HCT116 (cell line): ENCODE data around the gene RIPK3. TPM values are rescaled to one million over a fixed set of nuclear protein-coding genes. Genes with fewer than 3 reads are reported as not detected.

Experiments
- ATAC-seq: fragments of 200-7000 bp; cut with Tn5 transposase; 2 replicates; pipeline ENCODE4 v1.9.1; 2020; ENCODE audit warnings: mild to moderate bottlenecking, moderate library complexity
- BruUV-seq: library from RNA; stranded (reverse); fragments of 400-500 nt; replicated peaks from 2 replicates; lab custom pipeline; 2021; lab: Mats Ljungman, UMichigan
- CTCF ChIA-PET: fragments of 300-600 bp; sonication (Branson Sonifier 250); formaldehyde crosslinking; loops from one replicate; lab custom pipeline; 2021; ENCODE audit warnings: antibody characterized with exemption; lab: Charles Lee
- POLR2A ChIA-PET: fragments of 300-600, 350-600 bp; sonication (Branson Sonifier 250); formaldehyde crosslinking; loops from one replicate; lab custom pipeline; 2021; ENCODE audit warnings: antibody characterized with exemption; lab: Charles Lee
- RAD21 ChIA-PET, 2 experiments: fragments of 300-600 bp; sonication (Branson Sonifier 250); formaldehyde crosslinking; loops; one replicate each; lab custom pipeline; 2023; ENCODE audit warnings: low total read pairs in 2 of 2; ENCODE audit not compliant: uncharacterized antibody in 2 of 2, unreplicated experiment in 2 of 2, low non-redundant PET in 1 of 2; lab: Charles Lee
- DNase-seq: peaks from one replicate; pipeline ENCODE4 v3.0.0-alpha.2; 2010; ENCODE audit warnings: low read depth, low spot score
- H2AFZ ChIP-seq: fragments of 200-600 bp; shearing (Covaris generic), sonication (generic); 2 replicates; pipeline ENCODE4 v1.6.1; 2017; ENCODE audit warnings: low read depth, mixed run types, mixed read lengths, antibody characterized with exemption, low read length; ENCODE audit not compliant: poor library complexity, severe bottlenecking
- H3K27ac ChIP-seq: 2 replicates; pipeline ENCODE4 v1.5.1; 2012; ENCODE audit warnings: low read depth, low read length
- H3K27me3 ChIP-seq: fragments of 200-600 bp; sonication (generic); 2 replicates; pipeline ENCODE4 v1.6.1; 2016; ENCODE audit warnings: mixed run types, low read length, mixed read lengths; ENCODE audit not compliant: insufficient read depth
- H3K36me3 ChIP-seq, 2 experiments: fragments of 200-500 bp in 1 of 2; fragments of 200-600 bp in 1 of 2; sonication (Bioruptor generic) in 1 of 2; sonication (generic) in 1 of 2; 2 replicates each; pipeline versions ENCODE4 v1.5.1 to v1.6.1; 2014 to 2016; ENCODE audit warnings: low read length in 2 of 2, inconsistent platforms in 1 of 2, mixed read lengths in 1 of 2, mixed run types in 1 of 2; ENCODE audit not compliant: insufficient read depth in 2 of 2, control insufficient read depth in 1 of 2
- H3K4me1 ChIP-seq, 2 experiments: fragments of 200-600 bp in 1 of 2; sonication (generic) in 1 of 2; 2 replicates each; pipeline versions ENCODE4 v1.5.1 to v1.6.1; 2012 to 2017; ENCODE audit warnings: low read length in 2 of 2, inconsistent platforms in 1 of 2, mild to moderate bottlenecking in 1 of 2, mixed read lengths in 1 of 2, mixed run types in 1 of 2, moderate library complexity in 1 of 2; ENCODE audit not compliant: insufficient read depth in 2 of 2, control insufficient read depth in 1 of 2
- H3K4me2 ChIP-seq: fragments of 200-600 bp; sonication (generic); 2 replicates; pipeline ENCODE4 v1.6.1; 2017; ENCODE audit warnings: mixed run types, low read length, mixed read lengths
- H3K4me3 ChIP-seq, 2 experiments: fragments of 200-600 bp in 1 of 2; sonication (generic) in 1 of 2; replicated peaks in 1 of 2; 2 replicates each; pipeline ENCODE4 v1.5.1; 2011 to 2016; ENCODE audit warnings: low read length in 2 of 2, control low read depth in 1 of 2, low read depth in 1 of 2, mild to moderate bottlenecking in 1 of 2, mixed read lengths in 1 of 2, mixed run types in 1 of 2
- H3K79me2 ChIP-seq: fragments of 200-600 bp; sonication (generic); 2 replicates; pipeline ENCODE4 v1.6.1; 2017; ENCODE audit warnings: mild to moderate bottlenecking, mixed run types, low read length, moderate library complexity, mixed read lengths; ENCODE audit not compliant: insufficient read depth
- H3K9ac ChIP-seq: fragments of 200-600 bp; sonication (generic); 2 replicates; pipeline ENCODE4 v1.6.1; 2016; ENCODE audit warnings: low read length, mixed read lengths
- H3K9me2 ChIP-seq: fragments of 200-600 bp; sonication (generic), shearing (Covaris generic); 2 replicates; pipeline ENCODE4 v1.6.1; 2017; ENCODE audit warnings: mixed run types, mild to moderate bottlenecking, moderate library complexity; ENCODE audit not compliant: insufficient read depth
- H3K9me3 ChIP-seq, 2 experiments: fragments of 200-500 bp in 1 of 2; fragments of 200-600 bp in 1 of 2; sonication (Bioruptor generic) in 1 of 2; sonication (generic) in 1 of 2; 2 replicates each; pipeline ENCODE4 v1.6.1; 2014 to 2017; ENCODE audit warnings: low read length in 2 of 2, mixed read lengths in 2 of 2, inconsistent platforms in 1 of 2, low read depth in 1 of 2, mild to moderate bottlenecking in 1 of 2, mixed run types in 1 of 2, moderate library complexity in 1 of 2; ENCODE audit not compliant: control insufficient read depth in 1 of 2, insufficient read depth in 1 of 2
- H4K20me1 ChIP-seq: fragments of 200-600 bp; sonication (generic), shearing (Covaris generic); 2 replicates; pipeline ENCODE4 v1.6.1; 2017; ENCODE audit warnings: mixed run types, mild to moderate bottlenecking, moderate library complexity; ENCODE audit not compliant: insufficient read depth
- CBX3 ChIP-seq: IDR thresholded peaks from 2 replicates; pipeline ENCODE4 v1.6.1; 2012; ENCODE audit warnings: low read depth
- CEBPB ChIP-seq: IDR thresholded peaks from 2 replicates; pipeline ENCODE4 v1.6.1; 2012; ENCODE audit warnings: low read depth
- EZH2 ChIP-seq: fragments of 200-600 bp; sonication (generic); IDR thresholded peaks from 2 replicates; pipeline ENCODE4 v1.6.1; 2017; ENCODE audit warnings: antibody characterized with exemption, mixed run types
- EZH2phosphoT487 ChIP-seq: fragments of 200-600 bp; IDR thresholded peaks from 2 replicates; pipeline ENCODE4 v1.6.1; 2018; ENCODE audit warnings: antibody characterized with exemption, borderline replicate concordance
- JUND ChIP-seq: IDR thresholded peaks from 2 replicates; pipeline ENCODE4 v1.6.1; 2012
- POLR2A ChIP-seq: IDR thresholded peaks from 2 replicates; pipeline ENCODE4 v1.7.0; 2011; ENCODE audit warnings: borderline replicate concordance; ENCODE audit not compliant: insufficient read depth, insufficient read length; ENCODE audit errors: extremely low read depth
- POLR2AphosphoS5 ChIP-seq: IDR thresholded peaks from 2 replicates; pipeline ENCODE4 v1.6.1; 2011; ENCODE audit warnings: mild to moderate bottlenecking, low read depth, low read length, moderate library complexity
- SP1 ChIP-seq: IDR thresholded peaks from 2 replicates; pipeline ENCODE4 v1.6.1; 2012; ENCODE audit warnings: low read depth
- SRF ChIP-seq: IDR thresholded peaks from 2 replicates; pipeline ENCODE4 v1.6.1; 2012; ENCODE audit warnings: low read depth
- YY1 ChIP-seq: IDR thresholded peaks from 2 replicates; pipeline ENCODE4 v1.6.1; 2011; ENCODE audit warnings: low read length, low read depth, moderate library complexity, mild to moderate bottlenecking; ENCODE audit not compliant: insufficient replicate concordance; ENCODE audit errors: extremely low read depth
- ZFX ChIP-seq: fragments of 450-650 bp; IDR thresholded peaks from 2 replicates; pipeline ENCODE4 v1.6.1; 2017
- ZNF274 ChIP-seq: fragments of 200-500 bp; sonication (Bioruptor generic); IDR thresholded peaks from 2 replicates; pipeline ENCODE4 v1.6.1; 2014; ENCODE audit warnings: mild to moderate bottlenecking, low read depth, low read length, inconsistent platforms
- intact Hi-C: fragments of 100-400 bp; cut with micrococcal nuclease; formaldehyde crosslinking; loops from 2 replicates; pipeline ENCODE4 v1.10.0; 2022
- total RNA-seq: library from RNA; stranded (reverse); gene quantifications from one replicate; pipeline ENCODE4 v1.2.1, GENCODE V29; 2021; ENCODE audit not compliant: unreplicated experiment
- TF ChIP-seq, protein P1 (sequence below): IDR thresholded peaks from 2 replicates; pipeline ENCODE4 v1.6.1; 2012; ENCODE audit warnings: low read depth
- TF ChIP-seq, protein P2 (sequence below): IDR thresholded peaks from 2 replicates; pipeline ENCODE4 v1.6.1; 2011; ENCODE audit warnings: mild to moderate bottlenecking, low read length, moderate library complexity; ENCODE audit not compliant: insufficient replicate concordance; ENCODE audit errors: extremely low read depth
- TF ChIP-seq, protein P3 (sequence below): IDR thresholded peaks from 2 replicates; pipeline ENCODE4 v1.6.1; 2012
- TF ChIP-seq, protein P4 (sequence below): IDR thresholded peaks from 2 replicates; pipeline ENCODE4 v1.6.1; 2012

RIPK3 gene
- total RNA-seq, 1 experiment from 2014 or later = not detected

DNA sequence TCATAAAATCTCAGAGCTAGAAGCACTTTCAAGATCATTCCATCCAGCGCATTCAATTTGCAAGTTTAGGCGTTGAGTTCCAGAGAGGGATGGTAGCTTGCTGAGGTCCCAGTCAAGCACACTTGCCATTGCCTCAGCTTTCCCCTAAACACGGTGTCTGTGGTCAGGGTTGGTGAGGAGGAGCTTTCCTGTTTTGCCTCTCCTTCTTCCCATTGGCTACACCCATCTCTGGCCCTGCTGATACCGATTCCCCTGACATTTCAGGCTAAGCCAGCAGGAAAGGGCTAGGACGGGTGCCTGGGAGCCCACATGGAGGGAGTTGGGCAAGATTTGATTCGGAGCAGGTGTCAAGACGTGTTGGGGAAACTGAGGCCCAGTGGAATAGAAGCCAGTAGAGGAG, 37.3 kb upstream of the RIPK3 start:
- ChIA-PET POLR2A (no interaction called here), CTCF (no interaction called here), RAD21 (no interaction called here)
- Histone ChIP-seq H3K9ac (no peak overlapping the region), H3K36me3 (no peaks in the 10 kb centered on the region), H3K9me3 (no peaks in the 10 kb centered on the region), H3K27me3 (no peaks in the 10 kb centered on the region), H4K20me1 (no peaks in the 10 kb centered on the region), H3K4me2 (no peak overlapping the region), H3K27ac (no peak overlapping the region), H3K4me1 (peaks cover 0 to 6% of the 10 kb centered on the region in 2 experiments; a peak in 1 of 4 replicates), H3K9me2 (no peaks in the 10 kb centered on the region), H2AFZ (no peak overlapping the region), H3K79me2 (no peaks in the 10 kb centered on the region), H3K4me3 (no peak overlapping the region)
- BruUV-seq = no TSS peak
- intact Hi-C loops = no loop called here
- TF ChIP-seq POLR2AphosphoS5 = no peak
- TF ChIP-seq, protein P1, sequence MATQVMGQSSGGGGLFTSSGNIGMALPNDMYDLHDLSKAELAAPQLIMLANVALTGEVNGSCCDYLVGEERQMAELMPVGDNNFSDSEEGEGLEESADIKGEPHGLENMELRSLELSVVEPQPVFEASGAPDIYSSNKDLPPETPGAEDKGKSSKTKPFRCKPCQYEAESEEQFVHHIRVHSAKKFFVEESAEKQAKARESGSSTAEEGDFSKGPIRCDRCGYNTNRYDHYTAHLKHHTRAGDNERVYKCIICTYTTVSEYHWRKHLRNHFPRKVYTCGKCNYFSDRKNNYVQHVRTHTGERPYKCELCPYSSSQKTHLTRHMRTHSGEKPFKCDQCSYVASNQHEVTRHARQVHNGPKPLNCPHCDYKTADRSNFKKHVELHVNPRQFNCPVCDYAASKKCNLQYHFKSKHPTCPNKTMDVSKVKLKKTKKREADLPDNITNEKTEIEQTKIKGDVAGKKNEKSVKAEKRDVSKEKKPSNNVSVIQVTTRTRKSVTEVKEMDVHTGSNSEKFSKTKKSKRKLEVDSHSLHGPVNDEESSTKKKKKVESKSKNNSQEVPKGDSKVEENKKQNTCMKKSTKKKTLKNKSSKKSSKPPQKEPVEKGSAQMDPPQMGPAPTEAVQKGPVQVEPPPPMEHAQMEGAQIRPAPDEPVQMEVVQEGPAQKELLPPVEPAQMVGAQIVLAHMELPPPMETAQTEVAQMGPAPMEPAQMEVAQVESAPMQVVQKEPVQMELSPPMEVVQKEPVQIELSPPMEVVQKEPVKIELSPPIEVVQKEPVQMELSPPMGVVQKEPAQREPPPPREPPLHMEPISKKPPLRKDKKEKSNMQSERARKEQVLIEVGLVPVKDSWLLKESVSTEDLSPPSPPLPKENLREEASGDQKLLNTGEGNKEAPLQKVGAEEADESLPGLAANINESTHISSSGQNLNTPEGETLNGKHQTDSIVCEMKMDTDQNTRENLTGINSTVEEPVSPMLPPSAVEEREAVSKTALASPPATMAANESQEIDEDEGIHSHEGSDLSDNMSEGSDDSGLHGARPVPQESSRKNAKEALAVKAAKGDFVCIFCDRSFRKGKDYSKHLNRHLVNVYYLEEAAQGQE = no peak
- TF ChIP-seq YY1 = no peak
- no peak for TF ChIP-seq EZH2phosphoT487
- TF ChIP-seq SRF = no peak
- no peak for TF ChIP-seq CBX3
- TF ChIP-seq ZFX = no peak
- TF ChIP-seq, protein P2, sequence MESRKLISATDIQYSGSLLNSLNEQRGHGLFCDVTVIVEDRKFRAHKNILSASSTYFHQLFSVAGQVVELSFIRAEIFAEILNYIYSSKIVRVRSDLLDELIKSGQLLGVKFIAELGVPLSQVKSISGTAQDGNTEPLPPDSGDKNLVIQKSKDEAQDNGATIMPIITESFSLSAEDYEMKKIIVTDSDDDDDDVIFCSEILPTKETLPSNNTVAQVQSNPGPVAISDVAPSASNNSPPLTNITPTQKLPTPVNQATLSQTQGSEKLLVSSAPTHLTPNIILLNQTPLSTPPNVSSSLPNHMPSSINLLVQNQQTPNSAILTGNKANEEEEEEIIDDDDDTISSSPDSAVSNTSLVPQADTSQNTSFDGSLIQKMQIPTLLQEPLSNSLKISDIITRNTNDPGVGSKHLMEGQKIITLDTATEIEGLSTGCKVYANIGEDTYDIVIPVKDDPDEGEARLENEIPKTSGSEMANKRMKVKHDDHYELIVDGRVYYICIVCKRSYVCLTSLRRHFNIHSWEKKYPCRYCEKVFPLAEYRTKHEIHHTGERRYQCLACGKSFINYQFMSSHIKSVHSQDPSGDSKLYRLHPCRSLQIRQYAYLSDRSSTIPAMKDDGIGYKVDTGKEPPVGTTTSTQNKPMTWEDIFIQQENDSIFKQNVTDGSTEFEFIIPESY = no peak
- TF ChIP-seq SP1 = no peak
- TF ChIP-seq JUND = no peak
- TF ChIP-seq CEBPB = no peak
- TF ChIP-seq, protein P3, sequence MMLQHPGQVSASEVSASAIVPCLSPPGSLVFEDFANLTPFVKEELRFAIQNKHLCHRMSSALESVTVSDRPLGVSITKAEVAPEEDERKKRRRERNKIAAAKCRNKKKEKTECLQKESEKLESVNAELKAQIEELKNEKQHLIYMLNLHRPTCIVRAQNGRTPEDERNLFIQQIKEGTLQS = no peak
- TF ChIP-seq, protein P4, sequence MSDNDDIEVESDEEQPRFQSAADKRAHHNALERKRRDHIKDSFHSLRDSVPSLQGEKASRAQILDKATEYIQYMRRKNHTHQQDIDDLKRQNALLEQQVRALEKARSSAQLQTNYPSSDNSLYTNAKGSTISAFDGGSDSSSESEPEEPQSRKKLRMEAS = no peak
- no peak for TF ChIP-seq EZH2
- no peak for TF ChIP-seq POLR2A
- TF ChIP-seq ZNF274 = no peak
- DNase-seq (no peak), ATAC-seq (no peak)
